ENCODE measurements around the gene LHPP.

The LHPP gene

GRCh38 chr10:124595143-124595883 is 133.7 kb downstream of the LHPP start:
- DNase-seq (ENCODE audit: low spot score): no peak

GRCh38 chr10:124596116-124596785 is 134.6 kb downstream of the LHPP start:
- DNase-seq (ENCODE audit: low spot score): no peak

DNA sequence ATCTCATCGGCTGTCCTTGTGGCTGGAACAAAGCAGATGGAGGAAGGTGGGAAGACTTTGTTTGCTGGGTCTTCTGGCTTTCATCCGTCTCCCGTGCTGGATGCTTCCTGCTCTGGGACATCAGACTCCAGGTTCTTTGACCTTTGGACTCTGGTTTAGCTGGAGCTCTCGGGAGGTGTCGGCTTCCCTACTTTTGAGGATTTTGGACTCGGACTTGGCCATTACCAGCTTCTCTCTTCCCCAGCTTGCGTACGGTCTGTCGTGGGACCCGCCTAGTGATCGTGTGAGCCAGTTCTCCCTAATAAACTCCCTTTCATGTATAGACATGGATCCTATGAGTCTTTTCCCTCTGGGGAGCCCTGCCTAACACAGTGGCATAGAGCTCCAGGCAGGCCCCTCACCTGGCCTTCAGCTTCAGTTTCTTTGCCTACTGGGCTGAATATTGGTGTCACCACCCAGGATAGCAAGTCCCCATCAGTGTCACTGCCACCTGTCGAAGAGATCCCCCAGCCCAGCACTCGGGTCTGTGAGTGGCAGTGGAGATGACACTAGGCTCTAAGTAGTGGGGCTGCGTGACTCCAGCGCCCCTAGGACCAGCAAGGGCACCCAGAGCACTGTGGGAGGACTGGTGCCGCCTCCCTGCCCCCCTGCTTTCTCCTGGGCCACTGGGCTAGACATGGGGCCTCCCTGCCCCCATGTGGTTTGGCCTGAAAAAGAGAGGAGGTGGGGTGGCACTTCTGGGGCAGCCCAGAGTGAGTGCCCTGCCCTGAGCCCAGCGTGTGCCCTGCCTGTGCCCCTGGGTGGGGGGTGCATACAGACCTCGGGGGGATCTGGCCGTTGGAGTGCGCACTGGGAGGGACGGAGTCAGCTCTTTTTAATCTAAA is 135.6 kb downstream of the LHPP start:
- no peak for DNase-seq (ENCODE audit: low spot score)

GRCh38 chr10:124597846-124598165 is 136.2 kb downstream of the LHPP start:
- no peak for DNase-seq (ENCODE audit: low spot score)

GRCh38 chr10:124598196-124598595 is 136.6 kb downstream of the LHPP start:
- DNase-seq (ENCODE audit: low spot score): no peak

DNA sequence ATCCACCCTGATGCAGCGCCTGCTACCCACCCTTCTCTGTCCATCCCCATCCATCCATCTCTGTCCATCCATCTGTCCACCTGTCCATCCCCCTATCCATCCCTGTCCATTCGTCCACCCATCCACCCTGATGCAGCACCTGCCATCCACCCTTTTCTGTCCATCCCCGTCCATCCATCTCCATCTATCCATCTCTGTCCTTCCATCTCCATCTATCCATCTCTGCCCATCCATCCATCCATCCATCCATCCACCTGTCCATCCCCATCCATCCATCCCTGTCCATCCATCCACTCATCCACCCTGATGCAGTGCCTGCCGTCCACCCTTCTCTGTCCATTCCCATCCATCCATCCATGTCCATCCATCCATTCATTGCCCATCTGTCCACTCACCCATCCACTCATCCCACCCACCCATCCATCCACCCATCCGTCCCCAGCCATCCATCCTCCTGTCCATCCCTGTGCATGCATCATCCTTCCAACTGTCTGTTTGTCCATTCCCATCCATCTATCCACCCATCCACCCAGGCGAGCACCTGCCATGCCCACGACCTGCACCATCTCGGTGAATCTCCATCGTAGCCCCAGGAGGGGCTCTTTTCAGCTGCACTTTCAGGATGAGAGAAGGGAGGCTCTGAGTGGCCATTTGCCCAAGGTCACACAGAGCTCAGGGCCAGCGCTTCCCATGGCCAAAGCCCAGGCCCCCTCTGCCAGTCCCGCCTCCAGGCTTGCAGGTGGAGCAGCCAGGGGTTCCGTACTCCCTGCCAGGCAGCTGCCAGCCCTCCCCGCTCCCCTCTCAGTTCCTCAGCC is 137.4 kb downstream of the LHPP start:
- no peak for DNase-seq (ENCODE audit: low spot score)

GRCh38 chr10:124599588-124600050 is 138.0 kb downstream of the LHPP start:
- no peak for DNase-seq (ENCODE audit: low spot score)

DNA sequence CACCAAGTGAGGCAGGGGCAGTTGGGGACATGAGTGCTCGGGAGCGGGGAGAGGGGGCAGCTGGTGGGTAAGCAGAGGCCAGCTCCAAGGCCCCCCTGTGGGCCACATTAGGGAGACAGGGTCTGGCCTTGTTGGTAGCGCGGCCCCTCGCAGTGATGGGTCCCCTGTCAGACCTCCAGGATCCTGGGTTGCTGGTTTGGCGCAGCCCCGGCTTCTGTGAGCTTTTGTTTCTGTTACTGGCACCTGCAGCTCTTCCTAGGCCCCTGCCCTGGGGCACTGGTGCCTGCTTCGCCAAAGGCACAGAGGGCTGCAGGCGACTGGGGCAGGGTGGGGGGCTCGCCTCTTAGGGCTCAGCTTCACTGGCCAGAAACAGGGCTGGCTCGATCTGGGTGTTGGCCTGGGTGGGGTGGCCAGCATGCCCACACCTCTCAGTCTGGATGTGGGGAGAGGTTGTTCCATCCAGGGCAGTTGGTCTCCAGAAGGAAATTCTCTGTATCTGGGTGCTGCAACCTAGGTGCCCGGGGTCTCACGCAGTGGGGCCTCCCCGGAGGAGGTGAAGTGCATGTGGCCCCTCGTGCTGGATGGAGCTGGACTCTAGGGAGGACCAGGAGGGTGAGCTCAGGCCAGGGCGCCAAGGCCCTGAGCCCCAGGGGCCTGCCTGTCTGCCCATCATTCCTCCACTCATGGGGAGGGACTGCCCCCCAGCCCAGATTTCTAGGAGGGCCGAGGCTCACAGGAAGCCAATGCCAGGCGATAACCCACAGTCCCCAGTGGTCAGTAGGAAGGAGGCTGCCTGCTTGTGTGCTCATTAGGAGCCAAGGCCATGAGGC is 138.6 kb downstream of the LHPP start:
- no peak for DNase-seq (ENCODE audit: low spot score)

DNA sequence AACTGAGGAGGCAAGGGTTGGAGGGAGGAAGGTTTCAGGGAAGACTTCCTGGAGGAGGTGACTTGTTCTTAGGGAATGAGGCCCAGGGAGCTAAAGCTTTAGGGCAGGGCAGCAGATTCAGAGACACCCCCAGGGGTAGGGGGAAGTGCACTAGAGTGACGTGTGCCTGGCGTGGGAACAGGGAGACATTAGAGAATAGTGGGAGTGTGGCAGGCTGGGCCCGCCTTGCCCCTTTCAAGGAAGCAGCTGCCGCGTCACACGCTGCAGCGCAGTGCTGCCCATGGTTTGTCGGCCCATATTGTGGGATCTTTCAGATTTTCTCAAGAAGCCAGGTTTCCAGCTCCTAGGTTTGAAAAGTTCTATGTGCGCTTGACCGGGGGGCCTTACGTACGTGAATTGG is 139.4 kb downstream of the LHPP start:
- DNase-seq (ENCODE audit: low spot score): no peak

- no peak for DNase-seq (ENCODE audit: low spot score)
Measured at GRCh38 chr10:124601431-124602120, 140.0 kb downstream of the LHPP start.

- no peak for DNase-seq (ENCODE audit: low spot score)
Measured at GRCh38 chr10:124602121-124602561, 140.5 kb downstream of the LHPP start.

DNA sequence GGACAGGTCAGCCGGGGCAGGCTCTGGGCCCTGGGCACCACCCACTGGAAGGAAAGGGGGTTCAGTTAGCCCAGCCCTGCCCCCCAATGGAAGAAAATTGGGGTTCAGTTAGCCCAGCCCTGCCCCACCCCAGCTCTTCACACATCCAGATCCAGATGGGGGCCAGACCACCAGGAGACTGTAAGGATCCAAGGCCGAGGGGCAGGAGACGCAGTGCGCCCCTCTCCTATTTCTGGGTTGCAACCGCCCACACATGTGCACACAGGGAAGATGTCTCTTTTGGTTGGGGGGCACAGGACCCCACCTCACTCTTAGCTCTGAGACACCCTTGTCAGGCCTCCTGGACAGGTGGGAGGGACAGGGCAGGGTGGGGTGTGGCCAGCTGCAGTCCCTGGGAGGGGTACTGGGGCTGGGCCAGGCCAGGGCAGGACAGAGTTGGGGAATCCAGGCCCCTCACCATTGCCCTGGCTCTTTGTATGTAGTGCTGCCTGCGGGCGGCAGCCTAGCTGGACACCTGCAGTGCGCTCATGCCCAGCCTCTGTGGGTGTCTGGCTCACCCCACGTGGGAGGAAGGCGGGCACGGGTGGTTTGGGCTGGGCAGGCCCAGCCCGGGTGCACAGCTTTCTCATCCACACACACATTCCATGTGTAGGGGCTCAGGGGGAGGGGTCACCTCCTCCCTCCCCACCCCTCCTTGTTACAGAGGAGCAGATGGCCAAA is 141.2 kb downstream of the LHPP start:
- DNase-seq (ENCODE audit: low spot score): no peak

GRCh38 chr10:124603376-124604213 is 142.0 kb downstream of the LHPP start:
- no peak for DNase-seq (ENCODE audit: low spot score)

- DNase-seq (ENCODE audit: low spot score): no peak
Measured at GRCh38 chr10:124604214-124605000, 142.8 kb downstream of the LHPP start.

GRCh38 chr10:124605001-124605370 is 143.4 kb downstream of the LHPP start:
- DNase-seq (ENCODE audit: low spot score): peak; percentile 92

DNA sequence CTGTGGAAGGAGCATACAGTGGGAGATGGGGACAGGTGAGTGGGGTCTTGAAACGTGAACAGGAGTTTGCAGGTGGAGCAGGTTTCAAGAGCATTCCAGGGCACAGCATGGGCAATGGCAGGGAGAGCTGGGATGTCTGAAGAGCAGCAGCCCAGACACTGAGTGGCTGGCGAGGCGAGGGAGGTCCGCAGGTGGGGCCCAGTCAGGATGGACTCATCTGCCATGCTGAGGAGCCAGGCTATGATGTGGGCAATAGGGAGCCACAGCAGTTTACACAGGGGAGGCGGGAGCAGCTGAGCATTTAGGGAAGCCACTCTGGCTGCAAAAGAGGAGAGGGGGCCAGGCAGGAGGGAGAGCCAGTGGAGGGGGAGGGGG is 143.8 kb downstream of the LHPP start:
- no peak for DNase-seq (ENCODE audit: low spot score)

- DNase-seq (ENCODE audit: low spot score): no peak
Measured at GRCh38 chr10:124605856-124606812, 144.5 kb downstream of the LHPP start.
